IMR-90 (cell line): ENCODE results near the gene CLASRP. TPM values are rescaled to one million over a fixed set of nuclear protein-coding genes. Genes with fewer than 3 reads are reported as not detected.
A peak's percentile ranks its signal among the peaks of the same experiment; 100 is the strongest.

ENCODE experiments used
- ATAC-seq: fragments of 200-7000 bp; cut with Tn5 transposase; 2 replicates; pipeline ENCODE4 v1.9.1; 2020; ENCODE audit warnings: low read depth, mild to moderate bottlenecking, moderate library complexity
- BruUV-seq: library from RNA; stranded (reverse); fragments of 400-500 nt; replicated peaks from 2 replicates; lab custom pipeline; 2021; lab: Mats Ljungman, UMichigan
- CTCF ChIA-PET: fragments of 300-600 bp; formaldehyde crosslinking; extraction: SDS; loops from one replicate; lab custom pipeline; 2021; ENCODE audit warnings: antibody characterized with exemption; lab: Yijun Ruan, JAX
- POLR2A ChIA-PET: fragments of 300-600 bp; sonication (Branson Sonifier 250); formaldehyde crosslinking; loops from one replicate; lab custom pipeline; 2022; ENCODE audit warnings: antibody characterized with exemption; ENCODE audit not compliant: unreplicated experiment; lab: Charles Lee
- DNase-seq: peaks from one replicate; pipeline ENCODE4 v3.0.0; 2013
- H2AFZ ChIP-seq: replicated peaks from 2 replicates; pipeline ENCODE3; 2013; ENCODE audit warnings: low read length, mild to moderate bottlenecking; ENCODE audit not compliant: poor library complexity
- H2AK5ac ChIP-seq: 2 replicates; pipeline ENCODE4 v1.6.1; 2013; ENCODE audit warnings: low read depth, low read length, inconsistent platforms
- H2AK9ac ChIP-seq: replicated peaks from 2 replicates; pipeline ENCODE3; 2013; ENCODE audit warnings: mild to moderate bottlenecking, low read depth, low read length, moderate library complexity; ENCODE audit not compliant: poor library complexity
- H2BK120ac ChIP-seq: 2 replicates; pipeline ENCODE4 v1.6.1; 2013; ENCODE audit warnings: low read depth, low read length, inconsistent platforms
- H2BK15ac ChIP-seq: 3 replicates; pipeline ENCODE4 v1.6.1; 2013; ENCODE audit warnings: low read depth, low read length, inconsistent platforms
- H2BK20ac ChIP-seq: 2 replicates; pipeline ENCODE4 v1.6.1; 2013; ENCODE audit warnings: low read depth, mild to moderate bottlenecking, inconsistent platforms, low read length, moderate library complexity
- H2BK5ac ChIP-seq: 2 replicates; pipeline ENCODE4 v1.6.1; 2013; ENCODE audit warnings: mild to moderate bottlenecking, low read depth, low read length, inconsistent platforms; ENCODE audit not compliant: poor library complexity, severe bottlenecking
- H3K14ac ChIP-seq: replicated peaks from 2 replicates; pipeline ENCODE4 v1.6.1; 2013; ENCODE audit warnings: low read depth, low read length, inconsistent platforms
- H3K18ac ChIP-seq: 2 replicates; pipeline ENCODE4 v1.6.1; 2013; ENCODE audit warnings: low read depth, low read length, control low read depth
- H3K23ac ChIP-seq: 2 replicates; pipeline ENCODE4 v1.6.1; 2013; ENCODE audit warnings: low read depth, low read length, inconsistent platforms
- H3K27ac ChIP-seq: 2 replicates; pipeline ENCODE4 v1.5.1; 2013; ENCODE audit warnings: mild to moderate bottlenecking, control low read depth, low read length; ENCODE audit not compliant: insufficient read depth
- H3K27me3 ChIP-seq: 2 replicates; pipeline ENCODE4 v1.6.1; 2013; ENCODE audit warnings: low read length; ENCODE audit not compliant: control insufficient read depth, insufficient read depth
- H3K36me3 ChIP-seq: 2 replicates; pipeline ENCODE4 v1.6.1; 2013; ENCODE audit warnings: low read length, mixed read lengths; ENCODE audit not compliant: control insufficient read depth, insufficient read depth
- H3K4ac ChIP-seq: 2 replicates; pipeline ENCODE4 v1.6.1; 2013; ENCODE audit warnings: low read depth, low read length, inconsistent platforms
- H3K4me1 ChIP-seq: 2 replicates; pipeline ENCODE4 v1.6.1; 2013; ENCODE audit warnings: low read length, mixed read lengths; ENCODE audit not compliant: control insufficient read depth, insufficient read depth
- H3K4me2 ChIP-seq: 2 replicates; pipeline ENCODE4 v1.6.1; 2013; ENCODE audit warnings: low read depth, mild to moderate bottlenecking, control low read depth, low read length, moderate library complexity
- H3K4me3 ChIP-seq: 2 replicates; pipeline ENCODE4 v1.5.1; 2013; ENCODE audit warnings: low read depth, mild to moderate bottlenecking, control low read depth, low read length, moderate library complexity; ENCODE audit not compliant: insufficient read depth
- H3K56ac ChIP-seq: 2 replicates; pipeline ENCODE4 v1.6.1; 2013; ENCODE audit warnings: low read length, inconsistent platforms; ENCODE audit not compliant: insufficient read depth; ENCODE audit errors: extremely low read depth
- H3K79me1 ChIP-seq, 2 experiments: 2 replicates each; pipeline ENCODE4 v1.6.1; 2013; ENCODE audit warnings: low read length in 2 of 2, inconsistent platforms in 1 of 2, low read depth in 1 of 2
- H3K9ac ChIP-seq: 2 replicates; pipeline ENCODE4 v1.6.1; 2013; ENCODE audit warnings: low read depth, low read length, control low read depth
- H3K9me1 ChIP-seq: 2 replicates; pipeline ENCODE4 v1.6.1; 2013; ENCODE audit warnings: low read length, inconsistent platforms; ENCODE audit not compliant: insufficient read depth
- H3K9me3 ChIP-seq: 2 replicates; pipeline ENCODE4 v1.6.1; 2013; ENCODE audit warnings: low read length; ENCODE audit not compliant: control insufficient read depth, insufficient read depth
- H4K20me1 ChIP-seq: 2 replicates; pipeline ENCODE4 v1.6.1; 2013; ENCODE audit warnings: low read length, inconsistent platforms; ENCODE audit not compliant: insufficient read depth
- H4K5ac ChIP-seq: 2 replicates; pipeline ENCODE4 v1.6.1; 2013; ENCODE audit warnings: mild to moderate bottlenecking, low read depth, low read length, control low read depth
- H4K8ac ChIP-seq, 2 experiments: 2 replicates each; pipeline ENCODE4 v1.6.1; 2013; ENCODE audit warnings: low read depth in 2 of 2, low read length in 2 of 2, control low read depth in 1 of 2, inconsistent platforms in 1 of 2
- H4K91ac ChIP-seq: 2 replicates; pipeline ENCODE4 v1.6.1; 2013; ENCODE audit warnings: low read depth, low read length, inconsistent platforms; ENCODE audit not compliant: insufficient read depth
- CEBPB ChIP-seq: IDR thresholded peaks from 2 replicates; pipeline ENCODE4 v1.6.1; 2012; ENCODE audit warnings: low read depth, low read length, improper control_type of control experiment
- CHD1 ChIP-seq: IDR thresholded peaks from 2 replicates; pipeline ENCODE4 v1.6.1; 2012; ENCODE audit warnings: low read depth, low read length, improper control_type of control experiment
- CTCF ChIP-seq: conservative IDR thresholded peaks from 2 replicates; pipeline ENCODE4 v1.5.1; 2012; ENCODE audit warnings: mild to moderate bottlenecking, low read depth, low read length, improper control_type of control experiment
- FOS ChIP-seq: fragments of 150-350 bp; IDR thresholded peaks from 2 replicates; pipeline ENCODE4 v1.6.1; 2016; ENCODE audit warnings: low read depth, low read length
- MAFK ChIP-seq: IDR thresholded peaks from 2 replicates; pipeline ENCODE4 v1.6.1; 2012; ENCODE audit warnings: low read depth, low read length, improper control_type of control experiment
- MXI1 ChIP-seq: IDR thresholded peaks from 2 replicates; pipeline ENCODE4 v1.6.1; 2012; ENCODE audit warnings: low read depth, mild to moderate bottlenecking, low read length, moderate library complexity, borderline replicate concordance
- NFE2L2 ChIP-seq: fragments of 150-350 bp; IDR thresholded peaks from 2 replicates; pipeline ENCODE4 v1.6.1; 2016; ENCODE audit warnings: low read depth, mild to moderate bottlenecking, low read length
- POLR2A ChIP-seq: IDR thresholded peaks from 2 replicates; pipeline ENCODE4 v1.6.1; 2012; ENCODE audit warnings: mild to moderate bottlenecking, low read depth, low read length
- RFX5 ChIP-seq: IDR thresholded peaks from 2 replicates; pipeline ENCODE4 v1.8.0; 2012; ENCODE audit warnings: low read depth, mild to moderate bottlenecking, low read length, moderate library complexity
- SMC3 ChIP-seq: fragments of 150-350 bp; IDR thresholded peaks from 2 replicates; pipeline ENCODE4 v1.6.1; 2016; ENCODE audit warnings: low read depth, mild to moderate bottlenecking, antibody characterized with exemption, low read length, moderate library complexity
- USF2 ChIP-seq: fragments of 150-350 bp; IDR thresholded peaks from 2 replicates; pipeline ENCODE4 v1.6.1; 2017; ENCODE audit warnings: mild to moderate bottlenecking, antibody characterized with exemption, low read length, low read depth
- WGBS, 2 experiments: methylation state at CpG; one replicate each; pipeline versions ENCODE4 v1.1.5 to v1.1.7; 2013; ENCODE audit warnings: missing lambda C conversion rate in 2 of 2; ENCODE audit not compliant: insufficient read length in 1 of 2; ENCODE audit errors: extremely low coverage in 2 of 2; 5-methylcytosine and 5-hydroxymethylcytosine counted together
- dilution Hi-C: fragments of 300-500 bp; cut with HindIII; formaldehyde crosslinking; loops from one replicate; pipeline ENCODE4 v1.14.3; 2018; ENCODE audit warnings: low sequenced_read_pairs; ENCODE audit not compliant: unreplicated experiment
- in situ Hi-C: fragments of 300-500 bp; cut with MboI; formaldehyde crosslinking; loops from 3 replicates; pipeline ENCODE4 v1.14.3; 2019; ENCODE audit warnings: low sequenced_read_pairs, inconsistent platforms, mixed read lengths
- intact Hi-C: fragments of 100-400 bp; cut with micrococcal nuclease; formaldehyde crosslinking; loops from 2 replicates; pipeline ENCODE4 v1.10.0; 2022
- polyA plus RNA-seq, 3 experiments: library from polyadenylated mRNA; depleted of rRNA; stranded (reverse); fragments of >200 nt; gene quantifications; 2 replicates each; pipeline ENCODE4 v1.2.3, GENCODE V29; 2012; ENCODE audit warnings: low replicate concordance in 1 of 3
- total RNA-seq: library from RNA; depleted of rRNA; stranded (reverse); fragments of >200 nt; gene quantifications from 2 replicates; pipeline ENCODE4 v1.2.3, GENCODE V29; 2012

CLASRP gene
- total and polyA plus RNA-seq, 2 of the 4 experiments (the other 2 are of a cell fraction): 19.9 to 31.7 TPM

DNA sequence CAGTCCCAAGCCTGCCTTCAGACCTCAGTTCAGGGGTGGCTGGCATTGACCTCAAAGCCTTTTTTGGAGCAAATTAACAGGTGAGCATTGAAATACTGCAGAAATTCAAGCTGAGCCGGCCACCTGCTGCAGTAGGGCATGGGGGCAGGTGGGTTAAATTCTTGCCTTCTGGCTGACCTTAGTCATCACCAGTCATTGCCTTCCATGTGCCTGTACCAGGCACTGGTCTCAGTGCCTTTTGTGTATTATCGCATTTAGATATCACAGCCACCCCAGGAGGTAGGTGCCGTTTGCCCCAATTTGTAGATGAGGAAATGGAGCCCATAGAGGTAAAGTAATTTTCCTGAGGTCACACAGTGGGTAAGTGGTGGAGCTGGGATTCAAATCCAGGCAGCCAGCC lies 61.4 kb downstream of the CLASRP start:
- no peak overlapping the region for H3K27ac ChIP-seq
- POLR2A ChIA-PET: no interaction called here
- BruUV-seq: no TSS peak

More for the DNA sequence above, 61.4 kb downstream of the CLASRP start:
- no peak overlapping the region for H2BK20ac ChIP-seq
- in situ Hi-C loops (no loop called here), intact Hi-C loops (no loop called here), dilution Hi-C loops (no loop called here)
- TF ChIP-seq RFX5 (no peak), MXI1 (no peak), USF2 (no peak), CHD1 (no peak), SMC3 (no peak), CTCF (no peak), NFE2L2 (no peak), POLR2A (no peak), MAFK (no peak), CEBPB (no peak), FOS (no peak)
- H4K91ac ChIP-seq: no peak overlapping the region
- no peak overlapping the region for H3K4me3 ChIP-seq
- no peak overlapping the region for H3K56ac ChIP-seq
- no peak overlapping the region for H3K14ac ChIP-seq
- peaks cover 39% of the 10 kb centered on the region for H3K4me1 ChIP-seq
- DNase-seq (no peak), ATAC-seq (no peak)
- CTCF ChIA-PET: interaction anchor here (0.6 to 1.5 kb wide), 2 partner anchors 31 to 300 kb away, joined by 3 to 5 read pairs; no protein-coding TSS in a partner anchor
- H4K20me1 ChIP-seq: peaks cover 95% of the 10 kb centered on the region
- peaks cover 31 to 96% of the 10 kb centered on the region in 2 experiments for H3K79me1 ChIP-seq
- no peaks in the 10 kb centered on the region for H3K27me3 ChIP-seq
- no peaks in the 10 kb centered on the region for H3K9me3 ChIP-seq
- no peak overlapping the region for H3K4me2 ChIP-seq
- no peak overlapping the region for H3K4ac ChIP-seq
- no peak overlapping the region for H2AFZ ChIP-seq
- H2BK15ac ChIP-seq: no peak overlapping the region
- H3K9ac ChIP-seq: no peak overlapping the region
- H3K23ac ChIP-seq: no peak overlapping the region
- no peak overlapping the region for H2BK5ac ChIP-seq
- no peak overlapping the region for H4K5ac ChIP-seq
- H2AK9ac ChIP-seq: peak overlapping the region; percentile 85
- H3K9me1 ChIP-seq: peaks cover 59% of the 10 kb centered on the region
- peak overlapping the region in 1 of 2 experiments; percentile 50; a peak in 1 of 4 replicates for H4K8ac ChIP-seq
- 0 out of 2 replicates have a peak, but pooled peaks cover 1% of the 10 kb centered on the region for H3K36me3 ChIP-seq
- peak overlapping the region; percentile 40; the same call in 1 of the 2 replicates for H2AK5ac ChIP-seq
- H2BK120ac ChIP-seq: no peak overlapping the region
- WGBS, 2 experiments: no CpG with 5 or more reads among the region's 3 CpGs
- no peak overlapping the region for H3K18ac ChIP-seq
